Measurements from ENCODE around the gene KRT75. TPM values are rescaled to one million over a fixed set of nuclear protein-coding genes. Genes with fewer than 3 reads are reported as not detected.

KRT75 gene
- total and polyA plus RNA-seq, 2 donors (not counting 3 experiments of a cell fraction or from before 2014, with no cell fraction given) = not detected

DNA sequence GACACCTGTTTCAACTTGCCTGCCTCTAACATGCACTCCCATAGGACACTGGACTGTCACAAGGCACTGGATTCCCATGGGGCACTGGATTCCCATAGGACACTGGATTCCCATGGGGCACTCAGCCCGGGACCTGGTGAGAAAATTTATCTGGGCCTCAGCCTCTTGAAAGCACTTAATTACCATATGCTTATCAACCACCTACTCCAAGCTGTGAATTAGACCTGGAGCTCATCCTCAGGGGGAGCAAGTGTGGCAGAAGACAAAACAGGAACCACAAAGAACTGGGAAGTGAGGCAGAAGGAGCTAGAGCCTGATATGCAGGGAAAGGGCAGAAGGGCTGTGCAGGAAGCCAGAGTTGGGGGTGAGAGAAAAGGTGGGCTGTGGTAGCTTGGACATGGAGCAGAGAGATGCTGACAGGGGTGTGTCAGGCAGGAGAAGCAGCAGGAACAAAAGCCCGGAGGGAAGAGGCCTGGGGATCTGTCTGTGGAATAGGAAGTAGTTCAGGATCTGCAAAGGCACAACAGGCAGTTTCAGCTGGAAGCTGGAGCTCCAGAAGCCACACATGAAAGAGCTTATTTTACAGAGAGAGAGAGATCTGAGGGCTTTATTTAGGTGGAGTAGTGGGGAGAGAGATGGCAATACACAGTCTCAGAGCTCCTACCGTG is 31.2 kb downstream of the KRT75 start:
- Histone ChIP-seq H2AFZ (ENCODE audit: low read depth, low read length) (no peak overlapping the region), H3K4me1 (ENCODE audit: control insufficient read depth, extremely low read depth, insufficient read depth, low read length) (no peaks in the 10 kb centered on the region), H3K27ac (ENCODE audit: insufficient read depth, low read depth, low read length) (no peak overlapping the region), H3K4me2 (ENCODE audit: insufficient read depth, low read length) (no peak overlapping the region), H3K9me1 (replicated peaks; ENCODE audit: control insufficient read depth, extremely low read depth, insufficient read depth, low read length) (no peaks in the 10 kb centered on the region), H3K4me3 (replicated peaks in 1 of 3; ENCODE audit: insufficient read depth in 1 of 3, low read depth in 1 of 3, low read length in 3 of 3) (no peak overlapping the region), H3K9ac (replicated peaks; ENCODE audit: extremely low read depth, insufficient read depth, low read length) (no peak overlapping the region), H4K20me1 (replicated peaks; ENCODE audit: control insufficient read depth, extremely low read depth, insufficient read depth, low read length) (no peaks in the 10 kb centered on the region), H3K9me3 (replicated peaks; ENCODE audit: control insufficient read depth, insufficient read depth, low read length) (no peaks in the 10 kb centered on the region), H3K79me2 (ENCODE audit: control insufficient read depth, insufficient read depth, low read length) (no peaks in the 10 kb centered on the region), H3K36me3 (ENCODE audit: control insufficient read depth in 2 of 2, extremely low read depth in 1 of 2, insufficient read depth in 2 of 2, low read length in 2 of 2) (no peaks in the 10 kb centered on the region), H3K27me3 (ENCODE audit: control insufficient read depth in 2 of 2, insufficient read depth in 2 of 2, low read length in 2 of 2) (peaks cover 0 to 5% of the 10 kb centered on the region in 2 experiments)
- DNase-seq (ENCODE audit: low read depth, low spot score) = no peak
- no peak for TF ChIP-seq JUN (IDR thresholded peaks at IDR 0.05; ENCODE audit: borderline replicate concordance, insufficient read depth, insufficient read length, low read depth)
- intact Hi-C loops (cut with micrococcal nuclease) = no loop called here
- ChIA-PET POLR2A (no interaction called here), CTCF (interaction anchor here (1.0 to 2.0 kb wide), 4 partner anchors 11 to 477 kb away, joined by 3 to 8 read pairs (median 3); no protein-coding TSS in a partner anchor)
- dilution Hi-C loops (cut with MboI; ENCODE audit: extremely low pct_ligation_motif_present, low sequenced_read_pairs) = no loop called here
- BruUV-seq (replicated peaks) = no TSS peak
- no peak for FAIRE-seq

GRCh38 chr12:52402377-52402776 is 31.8 kb downstream of the KRT75 start:
- dilution Hi-C loops (cut with MboI; ENCODE audit: extremely low pct_ligation_motif_present, low sequenced_read_pairs) = no loop called here
- POLR2A ChIA-PET = no interaction called here

More at GRCh38 chr12:52402377-52402776, 31.8 kb downstream of the KRT75 start:
- no peak overlapping the region for H3K27ac ChIP-seq (ENCODE audit: insufficient read depth, low read depth, low read length)
- TF ChIP-seq EZH2 (IDR thresholded peaks at IDR 0.05; ENCODE audit: borderline replicate concordance, low read depth, low read length, severe bottlenecking) = no peak
- TF ChIP-seq POLR2AphosphoS5 (IDR thresholded peaks at IDR 0.05; ENCODE audit: insufficient read depth, low read depth, low read length) = no peak
- no peak for TF ChIP-seq POLR2A (IDR thresholded peaks at IDR 0.05; ENCODE audit: low read depth, low read length)
- no peak for TF ChIP-seq JUN (IDR thresholded peaks at IDR 0.05; ENCODE audit: borderline replicate concordance, insufficient read depth, insufficient read length, low read depth)
- no peak for TF ChIP-seq FOS (IDR thresholded peaks at IDR 0.05; ENCODE audit: borderline replicate concordance, insufficient read depth, low read length)
- TF ChIP-seq GATA2 (IDR thresholded peaks at IDR 0.05; ENCODE audit: insufficient read depth, insufficient read length, low read depth, low read length) = no peak
- TF ChIP-seq MYC (IDR thresholded peaks at IDR 0.05; ENCODE audit: low read depth, low read length) = no peak
- TF ChIP-seq, protein P1, sequence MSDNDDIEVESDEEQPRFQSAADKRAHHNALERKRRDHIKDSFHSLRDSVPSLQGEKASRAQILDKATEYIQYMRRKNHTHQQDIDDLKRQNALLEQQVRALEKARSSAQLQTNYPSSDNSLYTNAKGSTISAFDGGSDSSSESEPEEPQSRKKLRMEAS (IDR thresholded peaks at IDR 0.05; ENCODE audit: insufficient read depth, insufficient read length) = no peak
- no peak for TF ChIP-seq CTCF (IDR thresholded peaks at IDR 0.05; ENCODE audit: extremely low read depth in 1 of 2, insufficient read depth in 1 of 2, low read depth in 1 of 2, low read length in 2 of 2)
- no peak overlapping the region for H3K9ac ChIP-seq (replicated peaks; ENCODE audit: extremely low read depth, insufficient read depth, low read length)
- FAIRE-seq (no peak), DNase-seq (ENCODE audit: low read depth, low spot score) (no peak)
- no peaks in the 10 kb centered on the region for H3K36me3 ChIP-seq (ENCODE audit: control insufficient read depth in 2 of 2, extremely low read depth in 1 of 2, insufficient read depth in 2 of 2, low read length in 2 of 2)
- no peak overlapping the region for H2AFZ ChIP-seq (ENCODE audit: low read depth, low read length)
- H3K79me2 ChIP-seq (ENCODE audit: control insufficient read depth, insufficient read depth, low read length) = no peaks in the 10 kb centered on the region
- H3K4me2 ChIP-seq (ENCODE audit: insufficient read depth, low read length) = no peak overlapping the region
- no peaks in the 10 kb centered on the region for H3K4me1 ChIP-seq (ENCODE audit: control insufficient read depth, extremely low read depth, insufficient read depth, low read length)
- CTCF ChIA-PET = interaction anchor here (1.6 kb wide), 1 partner anchor 463 kb away, joined by 3 read pairs; no protein-coding TSS in a partner anchor
- no peak overlapping the region for H3K4me3 ChIP-seq (replicated peaks in 1 of 3; ENCODE audit: insufficient read depth in 1 of 3, low read depth in 1 of 3, low read length in 3 of 3)
- no peaks in the 10 kb centered on the region for H3K9me3 ChIP-seq (replicated peaks; ENCODE audit: control insufficient read depth, insufficient read depth, low read length)
- no peaks in the 10 kb centered on the region for H4K20me1 ChIP-seq (replicated peaks; ENCODE audit: control insufficient read depth, extremely low read depth, insufficient read depth, low read length)
- H3K9me1 ChIP-seq (replicated peaks; ENCODE audit: control insufficient read depth, extremely low read depth, insufficient read depth, low read length) = no peaks in the 10 kb centered on the region
- no TSS peak for BruUV-seq (replicated peaks)
- H3K27me3 ChIP-seq (ENCODE audit: control insufficient read depth in 2 of 2, insufficient read depth in 2 of 2, low read length in 2 of 2) = peaks cover 0 to 5% of the 10 kb centered on the region in 2 experiments
- intact Hi-C loops (cut with micrococcal nuclease) = no loop called here

Data from endothelial cell of umbilical vein (primary cell).